Fibroblast of upper back skin (primary cell): Measurements from ENCODE around the gene AGBL4.

Experiments used
- DNase-seq: peaks from one replicate; pipeline ENCODE4 v3.0.0-alpha.2; 2013

AGBL4 gene

GRCh38 chr1:48870596-48870995, 1153.2 kb downstream of the AGBL4 start:
- no peak for DNase-seq

- DNase-seq, result no peak
These were observed 1154.4 kb downstream of the AGBL4 start for GRCh38 chr1:48869116-48869893.

GRCh38 chr1:48864913-48865312, 1158.8 kb downstream of the AGBL4 start:
- no peak for DNase-seq

DNA sequence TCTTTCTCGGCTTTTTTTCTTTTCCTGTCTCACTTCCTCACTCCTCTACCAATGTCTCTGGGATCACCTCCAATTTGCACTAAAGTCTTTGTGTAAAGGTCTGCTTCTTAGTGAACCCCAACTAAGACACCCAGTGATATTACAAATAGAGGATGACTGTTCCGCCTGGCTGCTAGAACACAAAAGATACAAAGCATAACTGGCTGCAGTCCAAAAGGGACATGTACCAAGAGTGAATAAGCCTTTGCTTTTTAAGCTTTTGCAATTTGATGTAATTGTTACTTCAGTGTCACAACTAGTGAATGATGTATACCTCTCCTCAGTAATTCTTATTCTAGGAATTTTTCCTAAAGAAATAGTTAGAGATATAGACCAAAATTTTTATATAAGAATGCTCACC, 1164.3 kb downstream of the AGBL4 start:
- DNase-seq, result peak; percentile 74

DNA sequence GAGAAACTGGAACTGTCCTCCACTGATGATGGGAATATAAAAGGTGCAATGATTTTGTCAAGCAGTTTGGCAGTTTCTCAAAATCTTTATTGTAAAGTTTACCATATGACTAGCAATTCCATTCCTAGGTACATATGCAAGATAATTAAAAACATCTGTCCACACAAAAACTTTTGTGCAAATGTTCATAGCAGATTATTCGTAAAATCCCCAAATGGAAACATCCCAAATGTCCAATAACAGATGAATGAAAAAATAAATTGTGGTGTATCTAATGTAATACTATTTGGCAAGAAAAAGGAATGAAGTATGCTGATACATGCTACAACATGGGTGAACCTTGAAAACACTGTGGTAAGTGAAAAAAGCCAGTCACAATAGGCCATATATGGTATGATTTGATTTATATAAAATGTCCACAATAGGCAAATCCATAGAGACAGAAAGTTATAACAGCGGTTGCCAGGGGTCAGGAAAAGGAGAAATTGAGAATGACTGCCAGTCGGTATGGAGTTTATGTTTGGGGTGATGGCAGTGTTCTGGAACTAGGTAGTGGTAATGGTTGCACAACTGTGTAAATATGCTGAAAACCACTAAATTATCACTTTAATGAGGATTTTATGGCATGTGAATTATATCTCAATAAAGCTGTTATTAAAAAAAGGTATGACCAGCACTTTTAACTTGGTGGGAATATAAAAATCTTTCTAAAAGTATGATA, 1165.4 kb downstream of the AGBL4 start:
- peak; percentile 84 for DNase-seq

DNA sequence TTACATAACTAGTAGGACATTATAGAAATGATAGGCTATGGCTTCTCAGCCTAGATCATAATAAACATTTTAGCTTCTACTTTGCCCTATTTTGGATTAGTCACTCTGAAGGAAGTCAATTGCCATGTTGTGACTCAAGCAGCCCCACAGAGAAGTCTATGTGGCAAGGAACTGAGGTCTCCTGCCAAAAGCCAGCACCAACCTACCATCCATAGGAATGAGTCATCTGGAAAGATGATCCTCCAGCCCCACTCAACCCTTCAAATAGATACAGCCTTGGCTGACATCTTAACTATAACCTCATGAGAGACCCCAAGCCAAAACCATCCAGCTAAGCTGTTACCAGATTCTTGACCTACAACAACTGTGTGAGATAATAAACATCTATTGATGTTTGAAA, 1170.7 kb downstream of the AGBL4 start:
- peak; percentile 91 for DNase-seq

DNA sequence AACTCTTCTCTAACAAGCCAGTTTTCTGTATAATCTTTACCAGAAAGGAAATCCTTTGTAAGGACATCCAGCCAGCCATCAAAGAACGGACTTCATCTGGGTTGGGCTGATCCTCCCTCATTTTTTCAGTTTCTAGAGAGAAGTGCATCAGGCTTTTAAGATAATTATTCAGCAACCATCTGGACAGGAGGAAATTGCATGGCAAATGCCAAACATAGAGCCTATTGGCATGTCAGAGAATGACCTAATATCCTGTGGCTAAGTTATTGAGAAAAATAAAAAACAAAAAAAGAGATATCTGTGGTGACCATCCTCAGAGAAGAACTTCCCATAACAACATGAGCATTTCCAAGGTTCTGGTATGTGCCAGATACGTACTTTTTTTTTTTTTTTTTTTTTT, 1172.1 kb downstream of the AGBL4 start:
- DNase-seq, result peak; percentile 30

DNA sequence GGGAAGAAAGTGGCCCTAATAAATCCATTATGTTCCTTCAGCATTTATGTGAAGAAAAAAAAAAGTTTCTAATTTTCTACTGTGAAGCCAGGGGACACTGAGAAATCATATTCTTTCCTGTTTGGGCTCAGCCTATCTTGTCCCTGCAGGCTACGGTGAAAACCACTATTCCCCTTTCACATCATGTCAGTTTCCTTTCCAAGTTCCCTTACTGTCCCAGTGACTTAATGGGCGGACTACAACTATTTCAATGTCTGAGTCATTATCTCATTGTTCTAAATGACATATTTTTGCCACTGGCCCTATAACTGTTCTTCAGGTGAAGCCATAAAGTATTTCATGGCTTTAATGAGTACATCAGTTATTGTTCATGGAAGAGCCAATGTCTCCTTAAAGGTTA, 1175.7 kb downstream of the AGBL4 start:
- DNase-seq, result no peak

DNA sequence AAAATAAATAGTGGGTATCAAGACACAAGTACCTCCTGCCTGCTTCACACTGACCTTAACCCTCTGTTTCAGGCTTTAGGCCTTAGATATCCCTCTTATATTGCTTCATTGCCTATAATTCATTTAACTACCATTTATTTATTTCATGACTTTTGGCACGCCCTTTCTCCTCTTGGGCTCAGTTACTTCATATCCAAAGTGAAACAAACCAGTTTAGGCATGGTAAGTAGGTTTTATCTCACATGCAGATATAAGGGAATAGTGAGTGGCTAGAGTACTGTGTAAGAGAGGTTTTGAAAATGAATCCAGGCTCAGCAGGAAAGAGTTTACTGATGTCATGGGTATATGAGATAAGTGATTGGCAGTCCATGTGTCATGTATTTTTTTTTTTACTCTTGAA, 1177.3 kb downstream of the AGBL4 start:
- no peak for DNase-seq

DNA sequence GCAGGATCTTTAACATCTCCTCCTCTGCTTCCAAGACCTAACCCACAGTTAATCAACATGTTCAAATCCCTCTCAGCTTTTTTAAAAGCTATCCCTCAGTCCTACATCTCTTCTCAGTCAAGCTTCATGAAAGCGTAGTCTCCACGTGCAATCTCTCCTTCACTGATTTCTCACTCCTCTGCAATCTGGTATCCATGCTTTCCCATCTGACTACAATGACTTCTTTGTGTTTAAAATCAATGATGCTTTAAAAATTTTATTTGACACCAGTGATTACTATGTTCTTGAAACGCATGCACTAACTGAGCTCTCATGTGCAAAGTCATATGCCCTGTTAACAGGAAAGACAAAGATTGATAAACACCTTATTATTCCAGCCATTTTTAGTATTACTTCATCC, 1179.6 kb downstream of the AGBL4 start:
- no peak for DNase-seq

DNA sequence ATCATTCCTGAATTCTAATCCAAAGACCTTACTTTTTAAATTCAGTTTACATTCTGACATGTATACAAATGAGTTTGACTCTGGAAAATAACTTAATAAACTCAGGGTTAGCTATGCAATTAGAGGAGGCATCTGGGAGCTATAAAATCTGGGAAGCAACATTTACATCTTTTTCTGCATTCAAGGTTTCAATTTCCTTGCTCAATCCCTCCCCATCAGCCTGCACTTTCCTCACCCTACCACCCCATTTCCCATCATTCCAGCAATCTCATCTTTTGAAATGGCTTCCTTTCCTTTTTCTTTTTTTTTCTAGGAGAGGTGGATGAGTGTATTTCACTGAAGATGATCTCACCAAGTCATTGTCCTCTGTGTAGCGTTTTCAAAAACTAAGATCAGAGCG, 1181.8 kb downstream of the AGBL4 start:
- no peak for DNase-seq

DNA sequence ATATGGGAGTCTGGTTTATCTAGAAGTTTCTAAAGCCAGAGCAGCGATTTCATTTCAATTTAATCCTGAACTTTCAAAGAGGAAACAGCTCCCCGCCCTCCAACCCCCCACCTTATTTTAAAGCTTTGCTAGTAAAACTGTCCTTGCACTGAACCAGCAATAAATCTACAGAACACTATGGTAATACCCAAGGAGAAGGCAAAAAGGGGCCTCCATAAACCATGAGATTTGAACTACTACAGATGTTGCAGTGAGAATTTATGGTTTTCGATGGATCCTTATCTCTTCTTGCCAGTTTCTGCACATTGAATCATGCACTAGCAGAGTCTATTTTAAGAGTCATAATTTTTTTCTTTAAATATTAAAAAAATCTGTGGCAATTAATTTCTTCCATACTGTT, 1182.3 kb downstream of the AGBL4 start:
- DNase-seq, result peak; percentile 10

- DNase-seq, result no peak
These were observed 1192.4 kb downstream of the AGBL4 start for GRCh38 chr1:48831120-48831978.

- DNase-seq, result peak; percentile 8
These were observed 1193.0 kb downstream of the AGBL4 start for GRCh38 chr1:48830715-48831114.

DNA sequence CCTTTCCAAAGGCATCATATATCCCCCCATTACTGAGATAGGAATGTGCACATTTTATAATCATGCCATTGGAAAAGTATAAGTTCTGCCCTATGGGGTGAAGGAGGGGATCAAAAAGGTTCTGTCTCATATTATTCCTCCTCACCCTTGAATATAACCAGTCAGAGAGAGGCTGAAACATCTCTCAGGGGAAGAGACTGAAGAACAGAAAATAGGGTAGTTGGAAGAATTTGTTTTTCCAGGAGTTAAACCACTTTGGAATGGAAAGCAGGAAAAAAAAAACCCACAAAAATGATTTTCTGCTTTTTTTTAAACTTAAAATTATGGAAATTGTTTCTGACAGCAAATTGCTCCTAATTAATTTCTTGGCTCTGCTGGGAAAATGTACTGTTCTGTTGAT, 1194.3 kb downstream of the AGBL4 start:
- no peak for DNase-seq

DNA sequence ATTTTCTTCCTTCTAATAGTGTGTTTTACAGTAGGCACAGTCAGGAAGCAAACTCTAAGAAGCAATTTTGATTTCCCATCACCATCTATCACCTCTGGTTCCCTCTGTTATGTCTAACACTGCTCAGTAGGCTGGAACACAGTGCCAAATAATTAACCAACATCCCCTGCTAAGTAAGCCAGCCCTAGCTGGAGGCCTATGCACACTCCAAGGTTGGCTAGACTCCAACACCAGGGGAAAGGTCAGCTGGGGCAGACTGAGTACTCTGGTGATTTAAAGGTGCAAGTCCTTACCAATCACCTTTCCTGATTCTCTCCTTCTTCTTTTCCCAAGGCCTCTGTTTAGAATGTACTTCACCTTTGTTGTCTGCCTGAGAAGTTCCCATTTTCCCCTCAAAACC, 1200.6 kb downstream of the AGBL4 start:
- DNase-seq, result no peak

GRCh38 chr1:48820491-48820890, 1203.3 kb downstream of the AGBL4 start:
- no peak for DNase-seq

DNA sequence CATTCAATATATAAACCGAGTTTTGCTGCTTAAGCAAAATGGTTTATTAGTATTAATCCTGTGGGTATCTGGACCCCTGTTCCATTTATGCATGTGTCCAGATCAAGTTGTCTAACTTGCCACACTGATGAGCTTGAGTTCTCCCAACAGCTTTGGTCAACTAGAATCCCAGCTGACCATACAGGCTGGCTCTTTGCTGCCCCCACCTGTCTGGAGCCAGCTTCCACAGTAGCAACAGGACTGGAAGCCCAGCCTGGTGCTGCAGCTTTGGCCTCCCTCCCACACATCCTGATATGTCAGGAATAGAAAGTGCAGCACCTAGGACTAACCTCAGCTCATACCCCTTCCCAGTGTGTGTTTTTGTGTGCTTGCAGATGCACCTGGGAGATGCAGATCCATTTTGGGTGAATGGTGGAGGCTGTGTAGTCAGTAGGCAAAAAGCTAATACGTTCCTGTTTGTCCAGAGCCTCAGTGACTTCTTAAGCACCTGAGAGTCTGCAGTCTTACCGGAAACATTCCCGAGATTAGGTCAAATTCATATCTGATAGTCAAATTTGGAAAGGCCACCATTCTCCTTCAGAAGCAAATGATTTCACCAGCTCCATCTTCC, 1206.1 kb downstream of the AGBL4 start:
- DNase-seq, result peak; percentile 57

DNA sequence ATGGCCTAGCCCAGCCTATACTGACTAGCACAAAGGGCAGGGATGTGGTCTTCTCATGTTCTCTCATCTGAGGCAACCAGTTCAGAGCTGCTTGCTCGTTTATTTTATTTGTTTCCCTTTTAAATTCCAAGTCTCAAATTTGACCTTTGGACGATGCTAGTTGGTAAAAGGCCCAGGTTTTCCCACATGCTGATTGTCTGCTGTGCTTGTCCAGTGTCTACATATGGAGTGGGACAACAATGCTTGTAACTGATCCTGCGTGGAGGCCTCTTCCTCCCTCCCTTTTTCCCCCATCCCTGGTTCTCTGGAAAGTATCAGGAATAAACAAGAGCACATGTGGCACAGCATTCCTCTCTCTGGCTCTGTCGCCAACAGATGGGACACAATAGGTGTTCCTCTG, 1213.0 kb downstream of the AGBL4 start:
- no peak for DNase-seq

DNA sequence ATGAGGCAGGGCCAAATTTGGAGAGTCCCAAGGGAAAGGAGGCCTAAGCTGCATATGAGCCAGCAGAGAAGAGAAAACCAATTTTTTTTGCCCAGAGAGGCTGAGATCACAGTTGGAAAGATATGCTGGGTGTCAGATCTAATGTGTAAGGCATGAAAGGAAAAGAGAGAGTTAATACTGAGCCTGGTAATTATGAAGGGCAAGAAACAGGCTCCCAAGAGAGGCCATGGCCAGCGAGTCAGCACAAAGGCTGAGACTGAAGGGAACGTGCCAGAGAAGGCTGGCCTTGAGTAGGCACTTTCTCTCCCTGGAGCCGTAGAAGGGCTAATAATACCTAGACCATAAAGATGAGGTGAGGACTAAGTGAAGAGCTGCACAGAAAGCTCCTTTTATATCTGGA, 1215.3 kb downstream of the AGBL4 start:
- no peak for DNase-seq

DNA sequence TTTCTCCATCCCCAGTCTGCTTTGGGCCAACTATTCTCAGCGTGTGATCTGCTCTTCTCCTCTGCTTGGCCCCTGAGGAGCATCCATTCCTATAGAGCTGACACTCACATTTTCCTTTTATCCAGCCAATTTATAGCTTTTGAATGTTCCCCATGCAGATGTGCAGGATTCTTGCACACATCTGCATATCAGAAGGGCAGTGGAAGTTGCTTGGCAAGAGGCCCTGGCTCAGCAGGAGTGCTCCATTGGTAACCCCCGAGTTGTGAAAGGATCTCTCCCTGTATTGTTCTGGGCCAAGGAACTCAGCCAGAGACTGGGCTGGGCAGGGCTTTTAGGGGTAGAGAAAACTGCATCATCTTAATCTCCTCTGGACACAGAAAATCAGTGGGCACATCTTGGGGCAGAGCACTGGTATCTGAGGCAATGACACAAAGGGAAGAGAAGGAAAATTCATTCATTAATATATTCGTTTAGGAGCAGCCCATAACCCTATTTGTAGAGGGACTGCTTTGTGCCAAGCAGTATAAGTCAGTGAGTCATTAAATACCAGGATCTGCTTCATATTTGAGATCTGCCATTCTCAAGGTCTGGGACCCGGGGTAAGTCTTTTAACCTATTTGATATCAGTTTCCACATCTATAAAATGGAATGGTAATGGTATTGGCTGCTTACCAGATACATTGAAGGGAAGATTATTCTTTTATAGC, 1216.0 kb downstream of the AGBL4 start:
- peak; percentile 15 for DNase-seq

DNA sequence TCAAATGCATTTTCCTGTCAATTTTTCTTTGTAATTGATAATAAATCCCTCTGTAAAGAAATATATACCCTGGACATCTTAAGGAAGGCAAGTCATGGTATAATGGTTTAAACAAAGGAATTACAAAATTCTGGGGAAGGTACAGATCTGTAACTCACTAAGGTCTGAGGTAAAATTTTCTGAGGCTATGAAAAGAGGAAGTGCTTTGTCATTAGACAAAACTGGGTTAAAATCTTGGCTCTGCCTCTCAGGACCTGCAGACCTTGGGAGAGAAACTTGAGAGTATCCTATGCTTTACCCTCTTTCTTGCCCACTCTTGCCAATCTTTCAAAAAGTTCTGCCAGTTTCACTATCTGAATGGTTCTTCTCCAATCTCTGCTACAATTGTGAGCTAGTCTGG, 1220.3 kb downstream of the AGBL4 start:
- no peak for DNase-seq

DNA sequence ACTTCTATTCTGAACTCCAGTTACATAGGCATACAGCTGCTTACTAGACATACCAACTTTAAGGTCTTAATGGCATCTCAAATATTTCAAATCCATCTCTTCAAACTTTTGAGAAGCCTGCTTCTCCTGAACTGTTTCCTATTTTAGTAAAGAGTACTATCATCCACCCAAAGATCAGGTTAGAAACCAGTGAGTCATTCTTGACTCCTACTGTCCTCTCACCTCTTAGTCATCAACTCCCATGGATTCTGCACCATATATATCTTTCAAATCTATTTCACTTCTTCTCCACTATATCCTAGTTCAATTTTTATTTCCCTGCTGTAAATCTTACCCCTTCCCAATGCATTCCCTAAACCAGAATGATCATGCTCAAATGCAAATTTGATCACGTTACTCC, 1228.9 kb downstream of the AGBL4 start:
- no peak for DNase-seq
